ENCODE results near the gene TRIM71. TPM values are rescaled to one million over a fixed set of nuclear protein-coding genes. Genes with fewer than 3 reads are reported as not detected.
"Not testable (repeated sequence)": the region's sequence is repeated elsewhere in the genome, so short reads cannot be mapped to it uniquely, and the experiment has no call there.

The TRIM71 gene
- total RNA-seq, 1 donor from 2014 or later: not detected

GRCh38 chr3:32842531-32842931 lies 24.7 kb downstream of the TRIM71 start:
- no peak for DNase-seq (ENCODE audit: low read depth, low spot score)

- no peak for DNase-seq (ENCODE audit: low read depth, low spot score)
Measured at GRCh38 chr3:32842987-32843386, 25.2 kb downstream of the TRIM71 start.

- DNase-seq (ENCODE audit: low read depth, low spot score): no peak
Measured at GRCh38 chr3:32843510-32844321, 25.9 kb downstream of the TRIM71 start.

- DNase-seq (ENCODE audit: low read depth, low spot score): no peak
Measured at GRCh38 chr3:32844322-32844654, 26.5 kb downstream of the TRIM71 start.

- DNase-seq (ENCODE audit: low read depth, low spot score): no peak
Measured at GRCh38 chr3:32844914-32845313, 27.1 kb downstream of the TRIM71 start.

GRCh38 chr3:32845546-32845945 lies 27.7 kb downstream of the TRIM71 start:
- DNase-seq (ENCODE audit: low read depth, low spot score): not testable (repeated sequence)

- not testable (repeated sequence) for DNase-seq (ENCODE audit: low read depth, low spot score)
Measured at GRCh38 chr3:32847045-32847444, 29.2 kb downstream of the TRIM71 start.

GRCh38 chr3:32847528-32847927 lies 29.7 kb downstream of the TRIM71 start:
- no peak for DNase-seq (ENCODE audit: low read depth, low spot score)

GRCh38 chr3:32848215-32848614 lies 30.4 kb downstream of the TRIM71 start:
- no peak for DNase-seq (ENCODE audit: low read depth, low spot score)

- DNase-seq (ENCODE audit: low read depth, low spot score): no peak
Measured at GRCh38 chr3:32849046-32849445, 31.2 kb downstream of the TRIM71 start.

- no peak for DNase-seq (ENCODE audit: low read depth, low spot score)
Measured at GRCh38 chr3:32850226-32850625, 32.4 kb downstream of the TRIM71 start.

GRCh38 chr3:32850636-32851035 lies 32.8 kb downstream of the TRIM71 start:
- DNase-seq (ENCODE audit: low read depth, low spot score): no peak

GRCh38 chr3:32852146-32852545 lies 34.3 kb downstream of the TRIM71 start:
- no peak for DNase-seq (ENCODE audit: low read depth, low spot score)

- no peak for DNase-seq (ENCODE audit: low read depth, low spot score)
Measured at GRCh38 chr3:32855350-32855953, 37.7 kb downstream of the TRIM71 start.

GRCh38 chr3:32856355-32856889 lies 38.6 kb downstream of the TRIM71 start:
- DNase-seq (ENCODE audit: low read depth, low spot score): no peak

GRCh38 chr3:32856901-32857507 lies 39.2 kb downstream of the TRIM71 start:
- DNase-seq (ENCODE audit: low read depth, low spot score): no peak

- no peak for DNase-seq (ENCODE audit: low read depth, low spot score)
Measured at GRCh38 chr3:32857921-32858320, 40.1 kb downstream of the TRIM71 start.

- no peak for DNase-seq (ENCODE audit: low read depth, low spot score)
Measured at GRCh38 chr3:32859604-32860237, 41.9 kb downstream of the TRIM71 start.

GRCh38 chr3:32860499-32860898 lies 42.7 kb downstream of the TRIM71 start:
- no peak for DNase-seq (ENCODE audit: low read depth, low spot score)

GRCh38 chr3:32861681-32862080 lies 43.9 kb downstream of the TRIM71 start:
- DNase-seq (ENCODE audit: low read depth, low spot score): no peak

GRCh38 chr3:32862247-32862935 lies 44.6 kb downstream of the TRIM71 start:
- DNase-seq (ENCODE audit: low read depth, low spot score): no peak
